Measurements from ENCODE around the gene CCDC178.

The CCDC178 gene

GRCh38 chr18:32918692-32919250 is 521.8 kb downstream of the CCDC178 start:
- no peak for DNase-seq (ENCODE audit: low read depth, low spot score)

- no peak for DNase-seq (ENCODE audit: low read depth, low spot score)
These were observed 525.0 kb downstream of the CCDC178 start for GRCh38 chr18:32915516-32915915.

DNA sequence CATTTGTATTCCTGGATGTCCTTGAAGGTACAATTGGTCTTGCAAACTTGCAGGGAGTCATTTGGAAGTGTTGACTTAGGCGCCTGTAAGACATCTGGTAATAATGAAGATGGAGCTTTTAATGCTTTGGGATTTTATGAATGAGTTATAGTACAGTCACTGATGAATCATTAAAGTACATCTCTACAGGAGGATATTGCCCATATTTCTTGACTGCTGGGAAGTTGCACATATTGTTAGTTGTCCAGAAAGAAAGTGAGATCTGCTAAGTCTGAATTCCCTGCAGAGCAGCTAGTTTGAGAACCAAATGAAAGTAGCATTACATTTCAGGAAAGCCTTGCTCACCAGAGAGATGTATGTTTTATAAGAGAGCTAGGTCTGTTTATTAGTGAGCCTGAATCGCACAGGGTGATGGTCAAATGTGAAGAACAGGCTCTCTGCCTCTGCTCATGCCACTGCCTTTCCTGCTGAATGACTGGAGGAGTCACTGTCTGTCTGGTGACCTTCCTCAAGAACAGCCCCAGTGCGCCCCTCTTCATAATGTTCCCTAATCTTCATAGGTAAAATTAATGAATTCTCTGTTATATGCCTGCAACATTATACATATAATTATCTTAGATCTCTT is 528.7 kb downstream of the CCDC178 start:
- DNase-seq (ENCODE audit: low read depth, low spot score), result peak; percentile 58

- DNase-seq (ENCODE audit: low read depth, low spot score), result no peak
These were observed 529.7 kb downstream of the CCDC178 start for GRCh38 chr18:32910694-32911296.

DNA sequence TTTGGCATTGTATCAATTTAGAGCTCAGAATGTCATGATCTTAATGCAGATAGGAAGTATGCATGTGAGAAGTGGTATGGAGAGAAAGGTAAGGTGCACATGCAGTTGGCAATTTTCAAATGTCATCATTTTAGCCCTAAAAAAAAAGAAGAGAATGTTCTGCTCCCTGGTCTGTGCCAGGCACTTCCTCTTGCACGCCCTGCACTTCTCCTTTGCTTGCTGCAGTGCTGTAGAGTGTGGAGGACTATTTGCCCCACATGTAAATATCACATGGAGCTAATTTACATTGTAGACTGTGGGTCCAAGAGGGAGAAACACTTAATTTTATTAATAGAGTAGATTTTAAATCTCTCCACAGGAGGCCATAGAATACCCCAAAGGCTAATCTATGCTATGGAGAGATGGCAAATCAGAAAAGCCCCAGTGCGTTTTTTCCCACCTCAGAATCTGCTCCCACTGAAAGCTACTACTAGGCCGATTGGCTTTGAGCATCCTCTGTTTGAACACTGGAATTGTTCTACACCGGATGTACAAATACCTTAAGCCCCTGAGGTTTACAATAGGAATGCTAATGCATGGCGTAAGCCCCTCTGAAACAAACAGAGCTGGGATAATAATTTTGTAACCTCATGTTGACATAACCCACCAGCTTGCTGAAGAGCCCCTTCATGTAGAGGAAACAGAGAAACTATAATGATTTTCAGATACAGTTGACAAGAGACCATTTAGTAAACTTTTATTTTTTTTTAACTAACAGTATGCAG is 530.5 kb downstream of the CCDC178 start:
- no peak for DNase-seq (ENCODE audit: low read depth, low spot score)

GRCh38 chr18:32908424-32908805 is 532.1 kb downstream of the CCDC178 start:
- no peak for DNase-seq (ENCODE audit: low read depth, low spot score)

GRCh38 chr18:32907648-32908423 is 532.7 kb downstream of the CCDC178 start:
- DNase-seq (ENCODE audit: low read depth, low spot score), result no peak

- no peak for DNase-seq (ENCODE audit: low read depth, low spot score)
These were observed 533.3 kb downstream of the CCDC178 start for GRCh38 chr18:32907311-32907585.

GRCh38 chr18:32906506-32907310 is 533.8 kb downstream of the CCDC178 start:
- DNase-seq (ENCODE audit: low read depth, low spot score), result no peak

DNA sequence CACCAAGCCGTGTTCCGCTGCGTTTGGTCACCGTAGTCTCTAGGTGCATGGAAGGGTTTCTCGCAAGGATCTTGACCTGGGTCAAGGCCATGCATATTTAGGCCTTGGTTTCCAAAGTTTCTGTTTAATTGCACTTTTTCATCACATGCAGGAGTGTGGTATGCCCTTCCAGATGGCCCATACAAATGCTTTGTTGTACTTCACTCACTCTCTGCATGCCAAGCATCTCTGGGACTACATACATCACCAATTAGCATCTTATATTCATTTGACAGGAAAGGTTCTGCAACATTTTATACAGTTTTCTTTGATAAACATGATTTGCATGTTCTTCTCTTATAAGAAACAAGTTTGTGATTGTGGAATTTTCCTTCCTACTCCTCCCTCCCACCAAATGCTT is 534.9 kb downstream of the CCDC178 start:
- DNase-seq (ENCODE audit: low read depth, low spot score), result no peak

DNA sequence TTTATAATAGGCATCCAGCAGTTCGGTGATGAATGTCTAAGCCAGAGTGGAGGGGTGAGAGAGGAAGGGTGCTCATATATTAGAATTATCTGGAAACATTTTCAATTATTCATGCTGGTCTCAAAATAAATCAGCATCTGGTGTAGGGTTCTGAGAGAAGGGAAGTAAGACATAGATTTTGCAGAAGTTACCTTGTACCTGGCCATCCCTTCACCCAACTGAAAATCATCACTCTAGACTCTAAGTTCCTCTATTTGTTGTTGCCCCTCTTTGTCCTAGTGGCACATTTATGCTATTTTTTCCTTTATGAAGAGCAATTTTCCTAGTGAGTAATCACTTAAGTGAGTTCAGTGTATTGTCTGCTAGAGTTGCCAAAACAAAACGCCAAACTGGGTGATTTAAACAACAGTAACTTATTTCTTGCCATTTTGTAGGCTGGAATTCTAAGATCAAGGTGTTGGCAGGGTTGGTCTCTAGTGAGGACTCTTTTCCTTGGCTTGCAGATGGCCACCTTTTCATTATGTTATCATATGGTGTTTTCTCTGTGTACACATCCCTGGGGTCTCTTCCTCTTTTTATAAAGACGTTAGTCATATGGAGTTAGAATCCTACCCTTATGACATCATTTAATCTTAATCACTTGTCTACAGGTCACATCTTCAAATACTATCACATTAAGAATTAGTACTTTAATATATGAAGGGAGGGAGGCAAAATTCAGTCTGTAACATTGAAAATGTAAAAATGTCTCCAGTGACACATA is 537.8 kb downstream of the CCDC178 start:
- no peak for DNase-seq (ENCODE audit: low read depth, low spot score)

DNA sequence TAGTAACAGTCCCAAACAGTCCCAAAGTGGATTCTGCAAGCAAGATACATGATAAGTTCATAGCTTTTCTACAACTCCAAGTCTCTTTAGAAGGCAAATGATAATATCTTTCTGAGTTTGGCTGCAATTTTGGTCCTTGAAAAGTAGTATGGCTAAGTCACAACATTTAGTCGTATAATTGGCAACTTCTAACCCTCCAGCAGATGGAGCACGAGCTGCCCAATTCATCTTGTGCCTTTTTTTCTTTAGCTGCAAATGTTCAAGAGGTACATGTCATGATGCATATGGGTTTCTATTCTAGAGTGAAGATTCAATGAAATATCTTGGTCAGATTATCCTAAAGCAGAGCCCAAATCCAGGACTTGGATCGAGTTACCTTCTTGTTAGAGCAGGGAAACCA is 540.7 kb downstream of the CCDC178 start:
- no peak for DNase-seq (ENCODE audit: low read depth, low spot score)

DNA sequence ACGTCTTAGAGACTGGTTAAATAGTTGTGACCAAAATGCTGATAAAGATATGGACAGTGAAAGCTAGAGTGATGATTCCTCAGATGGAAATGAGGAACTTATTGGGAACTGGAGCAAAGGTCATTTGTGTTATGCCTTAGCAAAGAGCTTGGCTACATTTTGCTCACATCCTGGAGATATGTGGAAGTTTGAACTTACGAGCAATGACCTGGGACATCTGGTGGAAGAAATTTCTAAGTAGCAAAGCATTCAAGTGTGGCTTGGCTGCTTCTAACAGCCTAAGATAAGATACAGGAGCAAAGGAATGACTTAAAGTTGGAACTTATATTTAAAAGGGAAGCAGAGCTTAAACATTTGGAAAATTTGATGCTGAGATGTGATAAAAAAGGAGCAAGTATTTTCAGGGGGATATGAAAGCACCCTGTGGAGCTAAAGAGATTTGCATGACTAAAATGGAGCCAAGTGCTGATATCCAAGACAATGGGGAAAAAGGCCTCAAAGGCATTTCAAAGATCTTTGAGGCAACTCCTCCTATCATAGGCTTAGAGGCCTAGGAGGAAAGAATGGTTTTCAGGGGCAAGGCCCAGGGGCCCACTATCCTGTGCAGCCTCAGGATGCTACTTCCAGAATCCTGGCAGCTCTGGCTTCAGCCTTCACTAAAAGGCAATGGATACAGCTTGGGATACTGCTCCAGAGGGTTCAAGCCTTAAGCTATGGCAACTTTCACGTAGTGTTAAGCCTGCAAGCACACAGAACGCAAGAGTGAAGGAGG is 543.6 kb downstream of the CCDC178 start:
- no peak for DNase-seq (ENCODE audit: low read depth, low spot score)

DNA sequence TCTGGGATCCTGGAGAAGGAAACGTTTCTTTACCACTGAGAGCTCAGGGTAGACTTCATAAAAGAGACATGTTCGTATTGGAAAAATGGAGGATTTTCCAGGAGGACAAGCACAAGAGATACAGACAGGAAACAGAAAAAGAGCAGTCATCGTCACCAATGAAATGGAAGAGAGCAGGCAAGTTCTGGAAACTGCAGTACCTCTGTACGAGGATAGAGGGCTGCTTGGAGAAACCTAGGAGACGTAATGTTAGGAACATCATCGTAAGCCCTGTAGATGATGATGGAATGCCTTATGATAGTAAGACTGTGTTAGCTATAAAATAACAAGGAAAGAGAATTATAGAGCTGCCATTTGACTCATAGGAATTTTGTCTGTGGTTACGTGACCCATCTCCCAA is 546.6 kb downstream of the CCDC178 start:
- DNase-seq (ENCODE audit: low read depth, low spot score), result no peak

GRCh38 chr18:32891797-32892196 is 548.7 kb downstream of the CCDC178 start:
- DNase-seq (ENCODE audit: low read depth, low spot score), result no peak

- no peak for DNase-seq (ENCODE audit: low read depth, low spot score)
These were observed 549.4 kb downstream of the CCDC178 start for GRCh38 chr18:32891130-32891529.

GRCh38 chr18:32889615-32890593 is 550.6 kb downstream of the CCDC178 start:
- DNase-seq (ENCODE audit: low read depth, low spot score), result no peak

- no peak for DNase-seq (ENCODE audit: low read depth, low spot score)
These were observed 552.2 kb downstream of the CCDC178 start for GRCh38 chr18:32888306-32888705.
